Epithelial cell of proximal tubule (primary cell): ENCODE results near the gene AGBL1. TPM values are rescaled to one million over a fixed set of nuclear protein-coding genes. Genes with fewer than 3 reads are reported as not detected.

Source experiments
- DNase-seq: peaks from one replicate; pipeline ENCODE4 v3.0.0-alpha.2; 2011; ENCODE audit warnings: low read depth
- H3K4me3 ChIP-seq: 2 replicates; pipeline ENCODE4 v1.5.1; 2011; ENCODE audit warnings: low read depth, mild to moderate bottlenecking, low read length
- total RNA-seq: library from RNA; depleted of rRNA; stranded (reverse); fragments of >200 nt; gene quantifications from 2 replicates; pipeline ENCODE4 v1.2.3, GENCODE V29; 2015
- TF ChIP-seq, protein P1 (sequence below): conservative IDR thresholded peaks from 2 replicates; pipeline ENCODE4 v1.5.1; 2012; ENCODE audit warnings: low read depth, mild to moderate bottlenecking, low read length

AGBL1 gene
- total RNA-seq, 1 donor from 2014 or later, result not detected

DNA sequence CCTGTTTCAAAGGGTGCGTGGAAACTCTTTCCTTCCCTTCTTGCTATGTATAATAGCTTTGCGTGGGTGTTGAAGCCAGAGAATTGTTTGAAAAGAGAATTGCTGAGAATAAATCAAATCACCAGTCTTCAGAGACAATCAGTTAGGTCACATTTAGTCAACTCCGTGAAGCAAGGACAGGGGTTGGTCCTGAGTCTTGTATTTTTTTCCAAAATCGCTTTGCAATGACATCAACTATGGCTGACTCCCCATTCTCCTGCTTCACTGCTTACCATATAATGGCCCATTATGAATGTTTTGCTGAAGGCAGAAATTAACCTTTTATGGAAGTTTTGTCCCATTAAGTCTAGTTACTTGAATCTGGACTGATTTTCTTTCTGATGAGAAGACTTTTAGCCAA lies 852.8 kb downstream of the AGBL1 start:
- TF ChIP-seq, protein P1, sequence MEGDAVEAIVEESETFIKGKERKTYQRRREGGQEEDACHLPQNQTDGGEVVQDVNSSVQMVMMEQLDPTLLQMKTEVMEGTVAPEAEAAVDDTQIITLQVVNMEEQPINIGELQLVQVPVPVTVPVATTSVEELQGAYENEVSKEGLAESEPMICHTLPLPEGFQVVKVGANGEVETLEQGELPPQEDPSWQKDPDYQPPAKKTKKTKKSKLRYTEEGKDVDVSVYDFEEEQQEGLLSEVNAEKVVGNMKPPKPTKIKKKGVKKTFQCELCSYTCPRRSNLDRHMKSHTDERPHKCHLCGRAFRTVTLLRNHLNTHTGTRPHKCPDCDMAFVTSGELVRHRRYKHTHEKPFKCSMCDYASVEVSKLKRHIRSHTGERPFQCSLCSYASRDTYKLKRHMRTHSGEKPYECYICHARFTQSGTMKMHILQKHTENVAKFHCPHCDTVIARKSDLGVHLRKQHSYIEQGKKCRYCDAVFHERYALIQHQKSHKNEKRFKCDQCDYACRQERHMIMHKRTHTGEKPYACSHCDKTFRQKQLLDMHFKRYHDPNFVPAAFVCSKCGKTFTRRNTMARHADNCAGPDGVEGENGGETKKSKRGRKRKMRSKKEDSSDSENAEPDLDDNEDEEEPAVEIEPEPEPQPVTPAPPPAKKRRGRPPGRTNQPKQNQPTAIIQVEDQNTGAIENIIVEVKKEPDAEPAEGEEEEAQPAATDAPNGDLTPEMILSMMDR, result no peak
- H3K4me3 ChIP-seq, result no peak overlapping the region
- no peak for DNase-seq

DNA sequence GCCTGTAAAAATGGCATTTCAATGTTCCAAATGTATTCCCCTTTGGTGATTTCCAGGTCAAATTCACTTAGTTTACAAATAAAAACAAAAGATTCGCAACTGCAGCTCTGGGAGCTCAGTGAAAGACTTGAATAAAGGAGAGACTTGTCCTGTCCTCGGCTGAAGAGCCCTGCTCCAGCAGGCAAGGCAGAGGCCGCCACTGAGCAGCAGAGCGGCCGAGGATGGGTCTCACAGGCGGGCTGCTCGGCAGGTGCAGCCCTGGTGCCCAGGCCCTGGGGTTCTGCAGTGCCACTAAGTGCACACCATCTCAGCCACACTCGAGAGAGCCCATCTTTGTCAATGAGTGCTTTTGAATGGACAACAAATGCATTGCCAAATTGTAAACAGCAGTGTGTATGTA lies 856.2 kb downstream of the AGBL1 start:
- TF ChIP-seq, protein P1, result no peak
- no peak for DNase-seq
- H3K4me3 ChIP-seq, result no peak overlapping the region

DNA sequence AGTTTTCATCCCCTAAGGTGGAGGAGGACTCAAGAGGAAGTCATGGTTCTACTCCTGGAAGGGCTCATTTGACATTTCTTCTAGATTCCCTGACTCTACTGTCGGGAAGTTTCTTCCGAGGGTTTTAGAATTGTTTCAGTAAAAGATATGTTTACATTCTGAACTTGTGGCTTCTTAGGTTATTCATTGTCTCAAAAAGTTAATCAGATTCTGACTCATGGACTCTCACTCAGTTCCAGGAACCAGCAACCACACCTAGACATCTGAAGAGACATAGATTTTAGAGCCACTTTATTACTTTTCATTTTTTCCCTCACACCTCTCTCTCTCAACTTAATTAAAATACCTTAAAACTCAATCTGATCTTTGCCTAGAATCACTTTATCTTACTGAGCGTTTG lies 862.6 kb downstream of the AGBL1 start:
- TF ChIP-seq, protein P1, result no peak
- DNase-seq, result peak; percentile 6
- no peak overlapping the region for H3K4me3 ChIP-seq

DNA sequence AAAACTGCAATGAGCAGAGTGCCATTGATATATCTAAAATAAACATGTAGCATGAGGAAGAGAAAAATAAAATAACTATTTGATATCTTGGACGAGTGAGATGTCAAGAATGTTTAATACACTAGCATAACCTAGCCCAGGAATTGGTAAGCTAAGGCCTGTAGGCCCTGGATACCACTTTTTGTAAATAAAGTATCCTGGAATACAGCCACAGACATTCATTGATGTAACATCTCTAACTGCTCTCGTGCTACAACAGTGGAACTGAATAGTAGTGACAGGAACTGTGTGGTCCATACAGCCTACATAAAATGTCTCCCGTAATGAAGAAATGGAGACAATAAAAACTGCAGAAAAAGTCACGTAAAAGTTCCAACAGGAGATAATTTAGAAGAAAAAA lies 869.0 kb downstream of the AGBL1 start:
- DNase-seq, result no peak

DNA sequence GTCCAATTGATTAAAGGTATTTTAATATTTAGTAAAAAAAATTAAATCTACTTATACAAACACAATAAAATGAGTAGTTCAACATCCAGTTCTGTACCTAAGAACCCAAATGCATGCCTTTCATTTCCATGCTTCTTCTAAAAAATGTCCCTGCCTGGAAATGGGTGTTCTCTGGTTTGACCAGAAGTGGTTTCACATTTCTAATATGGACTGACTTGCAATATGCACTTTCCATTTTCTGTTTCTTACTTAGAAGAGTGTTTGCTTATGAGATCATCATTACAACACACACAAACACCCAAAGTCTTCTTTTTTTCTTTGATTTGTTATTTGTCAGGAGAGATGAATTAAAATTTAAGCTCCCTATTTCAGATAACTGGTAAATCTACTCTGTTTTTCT lies 879.6 kb downstream of the AGBL1 start:
- DNase-seq, result no peak
- TF ChIP-seq, protein P1, result no peak
- no peak overlapping the region for H3K4me3 ChIP-seq

More for the DNA sequence above, 869.0 kb downstream of the AGBL1 start:
- no peak overlapping the region for H3K4me3 ChIP-seq
- TF ChIP-seq, protein P1, result no peak

DNA sequence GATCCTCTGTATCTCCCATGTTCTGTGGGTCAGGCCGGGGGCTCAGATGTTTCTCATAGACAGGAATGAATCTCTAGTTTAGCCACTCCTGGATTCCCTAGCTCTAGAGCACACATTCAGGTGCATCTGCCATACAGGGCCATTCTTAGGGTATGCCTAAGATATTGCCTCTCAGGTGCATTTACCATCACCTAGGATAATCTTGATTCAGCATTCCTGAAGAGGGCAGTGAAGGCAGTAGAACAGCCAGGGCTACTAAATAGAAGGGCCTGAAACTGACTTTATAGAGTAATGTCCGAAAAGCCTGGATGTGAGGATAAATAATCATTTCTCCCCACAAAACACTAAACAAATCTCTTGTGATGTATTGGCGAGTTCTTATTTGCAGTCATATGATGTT lies 882.0 kb downstream of the AGBL1 start:
- no peak for DNase-seq

DNA sequence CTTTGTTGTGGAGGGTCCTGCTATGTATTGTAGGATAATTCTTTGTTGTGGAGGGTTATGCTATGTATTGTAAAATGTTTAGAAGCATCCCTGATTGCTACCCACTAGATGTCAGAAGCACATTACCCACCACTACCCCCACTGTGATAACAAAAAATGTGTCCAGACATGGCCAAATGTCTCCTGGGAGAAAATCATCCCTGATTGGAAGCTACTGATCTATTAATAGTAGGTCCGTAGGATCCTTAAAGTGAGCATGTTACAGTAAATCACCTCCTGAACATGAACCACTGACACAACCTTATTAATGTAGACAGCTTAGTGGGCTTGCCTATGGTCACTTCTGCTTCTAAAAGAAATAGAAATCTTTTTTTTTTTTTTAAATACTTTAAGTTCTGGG lies 884.6 kb downstream of the AGBL1 start:
- no peak for DNase-seq
- TF ChIP-seq, protein P1, result no peak
- H3K4me3 ChIP-seq, result no peak overlapping the region

More for the DNA sequence above, 882.0 kb downstream of the AGBL1 start:
- no peak overlapping the region for H3K4me3 ChIP-seq
- TF ChIP-seq, protein P1, result no peak
